GM23338 (cell line): ENCODE data around the gene CLEC7A. TPM values are rescaled to one million over a fixed set of nuclear protein-coding genes. Genes with fewer than 3 reads are reported as not detected.

Source experiments
- ATAC-seq: fragments of 200-7000 bp; cut with Tn5 transposase; 3 replicates; pipeline ENCODE4 v1.9.1; 2020
- DNase-seq: peaks from one replicate; pipeline ENCODE4 v3.0.0-alpha.2; 2015; ENCODE audit warnings: low spot score
- H2AFZ ChIP-seq: fragments of 200-600 bp; sonication (generic); 2 replicates; pipeline ENCODE4 v1.8.0; 2016; ENCODE audit warnings: antibody characterized with exemption, mild to moderate bottlenecking, moderate library complexity
- H3F3A ChIP-seq: fragments of 200-600 bp; sonication (generic); replicated peaks from 2 replicates; pipeline ENCODE4 v1.8.0; 2017; ENCODE audit warnings: antibody characterized with exemption, mixed run types, low read depth
- H3K27ac ChIP-seq: fragments of 200-600 bp; sonication (generic); 2 replicates; pipeline ENCODE4 v1.6.1; 2016; ENCODE audit warnings: low read depth
- H3K27me3 ChIP-seq: fragments of 200-600 bp; sonication (generic); 2 replicates; pipeline ENCODE4 v1.8.0; 2016; ENCODE audit warnings: mild to moderate bottlenecking, mixed run types, moderate library complexity; ENCODE audit not compliant: insufficient read depth
- H3K36me3 ChIP-seq: fragments of 200-600 bp; sonication (generic); 2 replicates; pipeline ENCODE4 v1.8.0; 2016; ENCODE audit warnings: mild to moderate bottlenecking; ENCODE audit not compliant: insufficient read depth
- H3K4me1 ChIP-seq: fragments of 200-600 bp; sonication (generic); 2 replicates; pipeline ENCODE4 v1.8.0; 2016; ENCODE audit warnings: mild to moderate bottlenecking, moderate library complexity; ENCODE audit not compliant: insufficient read depth
- H3K4me2 ChIP-seq: fragments of 200-600 bp; sonication (generic); 2 replicates; pipeline ENCODE4 v1.7.1; 2017; ENCODE audit warnings: mixed run types
- H3K4me3 ChIP-seq: fragments of 200-600 bp; sonication (generic); 2 replicates; pipeline ENCODE4 v1.6.1; 2016; ENCODE audit warnings: mixed run types
- H3K79me2 ChIP-seq: fragments of 200-600 bp; sonication (generic); replicated peaks from 2 replicates; pipeline ENCODE4 v1.8.0; 2017; ENCODE audit warnings: mild to moderate bottlenecking; ENCODE audit not compliant: insufficient read depth
- H3K9me2 ChIP-seq: fragments of 200-600 bp; sonication (generic); 2 replicates; pipeline ENCODE4 v1.8.0; 2017; ENCODE audit not compliant: insufficient read depth
- H4K20me1 ChIP-seq: fragments of 200-600 bp; sonication (generic); replicated peaks from 2 replicates; pipeline ENCODE4 v1.8.0; 2017; ENCODE audit warnings: mild to moderate bottlenecking; ENCODE audit not compliant: insufficient read depth
- H3K27ac Mint-ChIP-seq: 2 replicates; pipeline ENCODE4 v1.8.0; 2020; ENCODE audit warnings: inconsistent platforms, mild to moderate bottlenecking, moderate library complexity, mixed read lengths
- H3K27me3 Mint-ChIP-seq: 3 replicates; pipeline ENCODE4 v1.8.0; 2022; ENCODE audit warnings: low read depth, mild to moderate bottlenecking, moderate library complexity, mixed read lengths, inconsistent platforms; ENCODE audit not compliant: insufficient read depth, poor library complexity
- H3K36me3 Mint-ChIP-seq: 3 replicates; pipeline ENCODE4 v1.8.0; 2021; ENCODE audit warnings: low read depth, mild to moderate bottlenecking, inconsistent platforms, moderate library complexity, mixed read lengths
- H3K4me1 Mint-ChIP-seq: 3 replicates; pipeline ENCODE4 v1.8.0; 2020; ENCODE audit warnings: mild to moderate bottlenecking, inconsistent platforms, mixed read lengths
- H3K4me3 Mint-ChIP-seq: 3 replicates; pipeline ENCODE4 v1.8.0; 2021; ENCODE audit warnings: moderate library complexity, mild to moderate bottlenecking, inconsistent platforms, mixed read lengths
- H3K9me3 Mint-ChIP-seq: 3 replicates; pipeline ENCODE4 v1.8.0; 2020; ENCODE audit warnings: moderate library complexity, mild to moderate bottlenecking, inconsistent platforms, mixed read lengths
- CREB1 ChIP-seq: fragments of 250-450 bp; sonication (Bioruptor Pico); IDR thresholded peaks from 2 replicates; pipeline ENCODE4 v1.5.0; 2020; ENCODE audit warnings: low read depth, mild to moderate bottlenecking, moderate library complexity
- CTCF ChIP-seq, 2 experiments: fragments of 200-600 bp in 1 of 2; sonication (generic) in 1 of 2; conservative IDR thresholded peaks; 2 replicates each; pipeline versions ENCODE4 v1.5.1 to v1.6.1; 2016 to 2017; ENCODE audit warnings: antibody characterized with exemption in 2 of 2, low read depth in 2 of 2, mild to moderate bottlenecking in 2 of 2, moderate library complexity in 1 of 2
- EZH2 ChIP-seq: fragments of 200-600 bp; sonication (generic); IDR thresholded peaks from one replicate; pipeline ENCODE4 v1.8.0; 2017; ENCODE audit warnings: antibody characterized with exemption, mild to moderate bottlenecking, low read depth; ENCODE audit not compliant: unreplicated experiment
- EZH2phosphoT487 ChIP-seq: fragments of 200-600 bp; sonication (generic); IDR thresholded peaks from one replicate; pipeline ENCODE4 v1.8.1; 2018; ENCODE audit warnings: antibody characterized with exemption; ENCODE audit not compliant: unreplicated experiment
- JUNB ChIP-seq: IDR thresholded peaks from one replicate; pipeline ENCODE4 v1.6.1; 2016; ENCODE audit warnings: antibody characterized with exemption; ENCODE audit not compliant: unreplicated experiment
- NANOG ChIP-seq: IDR thresholded peaks from 2 replicates; pipeline ENCODE4 v1.6.1; 2016; ENCODE audit warnings: antibody characterized with exemption, borderline replicate concordance
- POLR2AphosphoS5 ChIP-seq: IDR thresholded peaks from 2 replicates; pipeline ENCODE4 v1.6.1; 2016; ENCODE audit warnings: antibody characterized with exemption, low read depth
- STAT1 ChIP-seq: IDR thresholded peaks from one replicate; pipeline ENCODE4 v1.6.1; 2016; ENCODE audit warnings: antibody characterized with exemption; ENCODE audit not compliant: unreplicated experiment
- ZNF114 ChIP-seq: fragments of 250-450 bp; sonication (Bioruptor Pico); IDR thresholded peaks from 2 replicates; pipeline ENCODE4 v1.5.0; 2020; ENCODE audit warnings: mild to moderate bottlenecking, moderate library complexity
- ZNF331 ChIP-seq: fragments of 250-450 bp; sonication (Bioruptor Pico); IDR thresholded peaks from 2 replicates; pipeline ENCODE4 v1.5.0; 2020; ENCODE audit warnings: low read depth, mild to moderate bottlenecking, moderate library complexity
- polyA plus RNA-seq: library from polyadenylated mRNA; unstranded; fragments of >200 nt; fragmentation: Nextera tagmentation; extraction: Ambion mirVana; gene quantifications from 2 replicates; pipeline ENCODE4 v1.2.1, GENCODE V29; 2016
- total RNA-seq: library from RNA; depleted of rRNA; stranded (reverse); fragments of >200 nt; shearing (Covaris generic); gene quantifications from 2 replicates; pipeline ENCODE4 v1.2.3, GENCODE V29; 2014
- TF ChIP-seq, protein P1 (sequence below): IDR thresholded peaks from one replicate; pipeline ENCODE4 v1.6.1; 2018; ENCODE audit warnings: antibody characterized with exemption; ENCODE audit not compliant: unreplicated experiment
- TF ChIP-seq, protein P2 (sequence below): fragments of 250-450 bp; sonication (Bioruptor Pico); IDR thresholded peaks from 2 replicates; pipeline ENCODE4 v1.5.0; 2020; ENCODE audit warnings: mild to moderate bottlenecking, moderate library complexity

The CLEC7A gene
- total and polyA plus RNA-seq, 2 experiments from 2014 or later = 0.39 TPM; not detected in 1

DNA sequence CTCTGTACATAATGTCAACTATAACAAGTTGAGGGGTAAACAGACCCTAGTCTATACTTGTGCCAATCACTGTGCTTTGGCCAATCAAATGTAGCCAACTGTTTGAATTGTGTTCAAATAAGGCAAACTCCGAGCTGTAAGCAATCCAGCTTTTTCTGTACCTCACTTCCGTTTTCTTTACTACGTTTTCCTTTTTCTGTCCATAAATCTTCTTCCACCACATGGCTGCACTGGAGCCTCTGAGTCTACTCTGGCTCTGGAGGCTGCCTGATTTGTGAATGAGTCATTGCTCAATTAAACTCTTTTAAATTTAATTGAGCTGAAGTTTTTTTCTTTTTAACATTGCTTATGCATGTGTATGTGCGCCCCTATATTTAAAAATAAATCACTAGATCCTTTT lies 60.9 kb downstream of the CLEC7A start:
- no peaks in the 10 kb centered on the region for H4K20me1 ChIP-seq
- Mint-ChIP-seq H3K27ac (peak overlapping the region; percentile 28; the same call in 1 of the 2 replicates), H3K36me3 (no peaks in the 10 kb centered on the region), H3K9me3 (no peaks in the 10 kb centered on the region), H3K4me3 (no peak overlapping the region), H3K4me1 (peaks cover 11% of the 10 kb centered on the region), H3K27me3 (peaks cover 2% of the 10 kb centered on the region)
- DNase-seq (no peak), ATAC-seq (no peak)
- H3K36me3 ChIP-seq = no peaks in the 10 kb centered on the region
- no peak for TF ChIP-seq JUNB
- TF ChIP-seq EZH2phosphoT487 = no peak
- no peak for TF ChIP-seq POLR2AphosphoS5
- no peak for TF ChIP-seq EZH2
- no peak for TF ChIP-seq CTCF (conservative IDR thresholded peaks at IDR 0.05; ENCODE audit: low read depth in 2 of 2)
- no peak for TF ChIP-seq STAT1
- no peak for TF ChIP-seq CREB1 (CRISPR knock-in tag)
- TF ChIP-seq NANOG = no peak
- TF ChIP-seq ZNF114 (CRISPR knock-in tag) = no peak
- no peak for TF ChIP-seq ZNF331 (CRISPR knock-in tag)
- H3K4me3 ChIP-seq = no peak overlapping the region
- no peak overlapping the region for H2AFZ ChIP-seq
- H3K27me3 ChIP-seq = no peaks in the 10 kb centered on the region
- no peaks in the 10 kb centered on the region for H3K79me2 ChIP-seq
- no peak overlapping the region for H3K27ac ChIP-seq
- 0 out of 2 replicates have a peak, but pooled peaks cover 8% of the 10 kb centered on the region for H3K4me1 ChIP-seq
- no peaks in the 10 kb centered on the region for H3K9me2 ChIP-seq
- no peaks in the 10 kb centered on the region for H3F3A ChIP-seq
- no peak overlapping the region for H3K4me2 ChIP-seq

DNA sequence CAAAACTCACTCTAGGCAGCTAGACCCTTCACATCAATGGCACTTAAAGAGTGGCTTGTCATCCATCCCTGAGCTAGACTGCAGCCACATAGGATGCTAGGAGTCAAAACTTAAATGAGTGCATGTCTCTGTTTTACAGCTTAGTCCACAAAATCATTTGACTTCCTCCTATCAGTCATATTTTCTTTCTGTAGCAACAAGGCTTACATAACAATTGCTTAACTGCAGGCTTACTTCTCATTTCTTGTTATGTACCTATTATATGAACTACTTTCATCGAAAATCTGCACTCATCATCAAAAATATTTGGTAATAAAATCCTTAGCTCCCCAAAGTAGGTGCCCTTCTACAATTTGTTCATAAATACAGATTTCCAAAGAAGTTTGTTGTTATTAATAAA lies 61.4 kb downstream of the CLEC7A start:
- Mint-ChIP-seq H3K9me3 (no peaks in the 10 kb centered on the region), H3K4me1 (peaks cover 11% of the 10 kb centered on the region), H3K4me3 (no peak overlapping the region), H3K27ac (no peak overlapping the region), H3K36me3 (no peaks in the 10 kb centered on the region), H3K27me3 (peaks cover 2% of the 10 kb centered on the region)
- Histone ChIP-seq H3K4me2 (no peak overlapping the region), H3K27me3 (no peaks in the 10 kb centered on the region), H3K4me3 (no peak overlapping the region), H3K27ac (no peak overlapping the region), H3K79me2 (no peaks in the 10 kb centered on the region), H3F3A (no peaks in the 10 kb centered on the region), H3K9me2 (no peaks in the 10 kb centered on the region), H4K20me1 (no peaks in the 10 kb centered on the region), H3K36me3 (no peaks in the 10 kb centered on the region), H3K4me1 (0 out of 2 replicates have a peak, but pooled peaks cover 8% of the 10 kb centered on the region), H2AFZ (no peak overlapping the region)
- no peak for ATAC-seq
- DNase-seq = no peak
- TF ChIP-seq JUNB = no peak
- TF ChIP-seq POLR2AphosphoS5 = no peak
- no peak for TF ChIP-seq ZNF114 (CRISPR knock-in tag)
- TF ChIP-seq, protein P1, sequence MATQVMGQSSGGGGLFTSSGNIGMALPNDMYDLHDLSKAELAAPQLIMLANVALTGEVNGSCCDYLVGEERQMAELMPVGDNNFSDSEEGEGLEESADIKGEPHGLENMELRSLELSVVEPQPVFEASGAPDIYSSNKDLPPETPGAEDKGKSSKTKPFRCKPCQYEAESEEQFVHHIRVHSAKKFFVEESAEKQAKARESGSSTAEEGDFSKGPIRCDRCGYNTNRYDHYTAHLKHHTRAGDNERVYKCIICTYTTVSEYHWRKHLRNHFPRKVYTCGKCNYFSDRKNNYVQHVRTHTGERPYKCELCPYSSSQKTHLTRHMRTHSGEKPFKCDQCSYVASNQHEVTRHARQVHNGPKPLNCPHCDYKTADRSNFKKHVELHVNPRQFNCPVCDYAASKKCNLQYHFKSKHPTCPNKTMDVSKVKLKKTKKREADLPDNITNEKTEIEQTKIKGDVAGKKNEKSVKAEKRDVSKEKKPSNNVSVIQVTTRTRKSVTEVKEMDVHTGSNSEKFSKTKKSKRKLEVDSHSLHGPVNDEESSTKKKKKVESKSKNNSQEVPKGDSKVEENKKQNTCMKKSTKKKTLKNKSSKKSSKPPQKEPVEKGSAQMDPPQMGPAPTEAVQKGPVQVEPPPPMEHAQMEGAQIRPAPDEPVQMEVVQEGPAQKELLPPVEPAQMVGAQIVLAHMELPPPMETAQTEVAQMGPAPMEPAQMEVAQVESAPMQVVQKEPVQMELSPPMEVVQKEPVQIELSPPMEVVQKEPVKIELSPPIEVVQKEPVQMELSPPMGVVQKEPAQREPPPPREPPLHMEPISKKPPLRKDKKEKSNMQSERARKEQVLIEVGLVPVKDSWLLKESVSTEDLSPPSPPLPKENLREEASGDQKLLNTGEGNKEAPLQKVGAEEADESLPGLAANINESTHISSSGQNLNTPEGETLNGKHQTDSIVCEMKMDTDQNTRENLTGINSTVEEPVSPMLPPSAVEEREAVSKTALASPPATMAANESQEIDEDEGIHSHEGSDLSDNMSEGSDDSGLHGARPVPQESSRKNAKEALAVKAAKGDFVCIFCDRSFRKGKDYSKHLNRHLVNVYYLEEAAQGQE = no peak
- TF ChIP-seq, protein P2, sequence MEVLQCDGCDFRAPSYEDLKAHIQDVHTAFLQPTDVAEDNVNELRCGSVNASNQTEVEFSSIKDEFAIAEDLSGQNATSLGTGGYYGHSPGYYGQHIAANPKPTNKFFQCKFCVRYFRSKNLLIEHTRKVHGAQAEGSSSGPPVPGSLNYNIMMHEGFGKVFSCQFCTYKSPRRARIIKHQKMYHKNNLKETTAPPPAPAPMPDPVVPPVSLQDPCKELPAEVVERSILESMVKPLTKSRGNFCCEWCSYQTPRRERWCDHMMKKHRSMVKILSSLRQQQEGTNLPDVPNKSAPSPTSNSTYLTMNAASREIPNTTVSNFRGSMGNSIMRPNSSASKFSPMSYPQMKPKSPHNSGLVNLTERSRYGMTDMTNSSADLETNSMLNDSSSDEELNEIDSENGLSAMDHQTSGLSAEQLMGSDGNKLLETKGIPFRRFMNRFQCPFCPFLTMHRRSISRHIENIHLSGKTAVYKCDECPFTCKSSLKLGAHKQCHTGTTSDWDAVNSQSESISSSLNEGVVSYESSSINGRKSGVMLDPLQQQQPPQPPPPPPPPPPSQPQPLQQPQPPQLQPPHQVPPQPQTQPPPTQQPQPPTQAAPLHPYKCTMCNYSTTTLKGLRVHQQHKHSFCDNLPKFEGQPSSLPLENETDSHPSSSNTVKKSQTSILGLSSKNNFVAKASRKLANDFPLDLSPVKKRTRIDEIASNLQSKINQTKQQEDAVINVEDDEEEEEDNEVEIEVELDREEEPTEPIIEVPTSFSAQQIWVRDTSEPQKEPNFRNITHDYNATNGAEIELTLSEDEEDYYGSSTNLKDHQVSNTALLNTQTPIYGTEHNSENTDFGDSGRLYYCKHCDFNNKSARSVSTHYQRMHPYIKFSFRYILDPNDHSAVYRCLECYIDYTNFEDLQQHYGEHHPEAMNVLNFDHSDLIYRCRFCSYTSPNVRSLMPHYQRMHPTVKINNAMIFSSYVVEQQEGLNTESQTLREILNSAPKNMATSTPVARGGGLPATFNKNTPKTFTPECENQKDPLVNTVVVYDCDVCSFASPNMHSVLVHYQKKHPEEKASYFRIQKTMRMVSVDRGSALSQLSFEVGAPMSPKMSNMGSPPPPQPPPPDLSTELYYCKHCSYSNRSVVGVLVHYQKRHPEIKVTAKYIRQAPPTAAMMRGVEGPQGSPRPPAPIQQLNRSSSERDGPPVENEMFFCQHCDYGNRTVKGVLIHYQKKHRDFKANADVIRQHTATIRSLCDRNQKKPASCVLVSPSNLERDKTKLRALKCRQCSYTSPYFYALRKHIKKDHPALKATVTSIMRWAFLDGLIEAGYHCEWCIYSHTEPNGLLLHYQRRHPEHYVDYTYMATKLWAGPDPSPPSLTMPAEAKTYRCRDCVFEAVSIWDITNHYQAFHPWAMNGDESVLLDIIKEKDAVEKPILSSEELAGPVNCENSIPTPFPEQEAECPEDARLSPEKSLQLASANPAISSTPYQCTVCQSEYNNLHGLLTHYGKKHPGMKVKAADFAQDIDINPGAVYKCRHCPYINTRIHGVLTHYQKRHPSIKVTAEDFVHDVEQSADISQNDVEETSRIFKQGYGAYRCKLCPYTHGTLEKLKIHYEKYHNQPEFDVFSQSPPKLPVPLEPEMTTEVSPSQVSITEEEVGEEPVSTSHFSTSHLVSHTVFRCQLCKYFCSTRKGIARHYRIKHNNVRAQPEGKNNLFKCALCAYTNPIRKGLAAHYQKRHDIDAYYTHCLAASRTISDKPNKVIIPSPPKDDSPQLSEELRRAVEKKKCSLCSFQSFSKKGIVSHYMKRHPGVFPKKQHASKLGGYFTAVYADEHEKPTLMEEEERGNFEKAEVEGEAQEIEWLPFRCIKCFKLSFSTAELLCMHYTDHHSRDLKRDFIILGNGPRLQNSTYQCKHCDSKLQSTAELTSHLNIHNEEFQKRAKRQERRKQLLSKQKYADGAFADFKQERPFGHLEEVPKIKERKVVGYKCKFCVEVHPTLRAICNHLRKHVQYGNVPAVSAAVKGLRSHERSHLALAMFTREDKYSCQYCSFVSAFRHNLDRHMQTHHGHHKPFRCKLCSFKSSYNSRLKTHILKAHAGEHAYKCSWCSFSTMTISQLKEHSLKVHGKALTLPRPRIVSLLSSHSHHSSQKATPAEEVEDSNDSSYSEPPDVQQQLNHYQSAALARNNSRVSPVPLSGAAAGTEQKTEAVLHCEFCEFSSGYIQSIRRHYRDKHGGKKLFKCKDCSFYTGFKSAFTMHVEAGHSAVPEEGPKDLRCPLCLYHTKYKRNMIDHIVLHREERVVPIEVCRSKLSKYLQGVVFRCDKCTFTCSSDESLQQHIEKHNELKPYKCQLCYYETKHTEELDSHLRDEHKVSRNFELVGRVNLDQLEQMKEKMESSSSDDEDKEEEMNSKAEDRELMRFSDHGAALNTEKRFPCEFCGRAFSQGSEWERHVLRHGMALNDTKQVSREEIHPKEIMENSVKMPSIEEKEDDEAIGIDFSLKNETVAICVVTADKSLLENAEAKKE (CRISPR knock-in tag) = no peak
